Measurements from ENCODE around the gene GJB3.

- no peak for TF ChIP-seq MAX (IDR thresholded peaks at IDR 0.05)
- no peak for TF ChIP-seq CREB1 (IDR thresholded peaks at IDR 0.05; ENCODE audit: low read depth)
- TF ChIP-seq TAF1 (IDR thresholded peaks at IDR 0.05; ENCODE audit: low read depth) = no peak
- no peak for TF ChIP-seq EP300 (IDR thresholded peaks at IDR 0.05; ENCODE audit: borderline replicate concordance)
- TF ChIP-seq USF1 (IDR thresholded peaks at IDR 0.05) = no peak
- TF ChIP-seq YY1 (IDR thresholded peaks at IDR 0.05; ENCODE audit: low read depth) = no peak
- no peak for TF ChIP-seq REST (IDR thresholded peaks at IDR 0.05; ENCODE audit: low read depth)
Observed at GRCh38 chr1:34831721-34832246, 50.8 kb downstream of the GJB3 start.
